ENCODE measurements around the gene MYO18B. TPM values are rescaled to one million over a fixed set of nuclear protein-coding genes. Genes with fewer than 3 reads are reported as not detected.

Gene MYO18B
- total RNA-seq, 1 experiment from 2014 or later: 0.05 TPM

DNA sequence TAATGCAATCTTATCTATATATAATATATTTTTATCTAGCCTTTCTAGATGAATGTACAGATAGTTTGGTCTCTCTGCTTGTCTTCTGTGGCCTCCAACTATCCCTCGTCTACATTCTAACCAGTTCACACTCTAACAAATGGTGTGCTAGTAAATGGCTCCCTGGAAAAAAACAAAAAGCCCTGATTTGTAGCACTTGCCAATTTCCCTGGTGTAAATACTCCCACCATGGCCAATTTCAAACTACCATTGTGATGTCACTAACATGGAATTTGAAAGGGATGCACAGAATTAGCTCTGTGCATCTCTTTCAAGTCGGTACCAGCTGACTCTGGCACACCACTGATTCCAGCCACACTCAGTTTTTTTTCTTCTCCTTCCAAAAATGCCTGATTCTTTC, 154.6 kb downstream of the MYO18B start:
- POLR2A ChIA-PET: no interaction called here
- TF ChIP-seq ELF1 (IDR thresholded peaks at IDR 0.05; ENCODE audit: borderline replicate concordance, low read depth) (no peak), ZNF274 (IDR thresholded peaks at IDR 0.05; ENCODE audit: low read depth, low read length) (no peak), TCF7L2 (IDR thresholded peaks at IDR 0.05; ENCODE audit: borderline replicate concordance, extremely low read depth, insufficient read depth, insufficient read length) (no peak), CBX3 (IDR thresholded peaks at IDR 0.05; ENCODE audit: low read depth) (no peak), ZFX (IDR thresholded peaks at IDR 0.05) (no peak), EZH2 (IDR thresholded peaks at IDR 0.05) (no peak), SP1 (IDR thresholded peaks at IDR 0.05; ENCODE audit: low read depth) (no peak), SRF (IDR thresholded peaks at IDR 0.05; ENCODE audit: low read depth) (no peak), EGR1 (IDR thresholded peaks at IDR 0.05; ENCODE audit: low read depth) (no peak), SIN3A (IDR thresholded peaks at IDR 0.05; ENCODE audit: low read depth) (no peak)
- TF ChIP-seq, protein P1, sequence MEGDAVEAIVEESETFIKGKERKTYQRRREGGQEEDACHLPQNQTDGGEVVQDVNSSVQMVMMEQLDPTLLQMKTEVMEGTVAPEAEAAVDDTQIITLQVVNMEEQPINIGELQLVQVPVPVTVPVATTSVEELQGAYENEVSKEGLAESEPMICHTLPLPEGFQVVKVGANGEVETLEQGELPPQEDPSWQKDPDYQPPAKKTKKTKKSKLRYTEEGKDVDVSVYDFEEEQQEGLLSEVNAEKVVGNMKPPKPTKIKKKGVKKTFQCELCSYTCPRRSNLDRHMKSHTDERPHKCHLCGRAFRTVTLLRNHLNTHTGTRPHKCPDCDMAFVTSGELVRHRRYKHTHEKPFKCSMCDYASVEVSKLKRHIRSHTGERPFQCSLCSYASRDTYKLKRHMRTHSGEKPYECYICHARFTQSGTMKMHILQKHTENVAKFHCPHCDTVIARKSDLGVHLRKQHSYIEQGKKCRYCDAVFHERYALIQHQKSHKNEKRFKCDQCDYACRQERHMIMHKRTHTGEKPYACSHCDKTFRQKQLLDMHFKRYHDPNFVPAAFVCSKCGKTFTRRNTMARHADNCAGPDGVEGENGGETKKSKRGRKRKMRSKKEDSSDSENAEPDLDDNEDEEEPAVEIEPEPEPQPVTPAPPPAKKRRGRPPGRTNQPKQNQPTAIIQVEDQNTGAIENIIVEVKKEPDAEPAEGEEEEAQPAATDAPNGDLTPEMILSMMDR (IDR thresholded peaks at IDR 0.05 in 2 of 3, conservative IDR thresholded peaks at IDR 0.05 in 1 of 3; ENCODE audit: borderline replicate concordance in 1 of 3, insufficient read depth in 1 of 3, low read depth in 2 of 3, low read length in 2 of 3): no peak
- TF ChIP-seq, protein P2, sequence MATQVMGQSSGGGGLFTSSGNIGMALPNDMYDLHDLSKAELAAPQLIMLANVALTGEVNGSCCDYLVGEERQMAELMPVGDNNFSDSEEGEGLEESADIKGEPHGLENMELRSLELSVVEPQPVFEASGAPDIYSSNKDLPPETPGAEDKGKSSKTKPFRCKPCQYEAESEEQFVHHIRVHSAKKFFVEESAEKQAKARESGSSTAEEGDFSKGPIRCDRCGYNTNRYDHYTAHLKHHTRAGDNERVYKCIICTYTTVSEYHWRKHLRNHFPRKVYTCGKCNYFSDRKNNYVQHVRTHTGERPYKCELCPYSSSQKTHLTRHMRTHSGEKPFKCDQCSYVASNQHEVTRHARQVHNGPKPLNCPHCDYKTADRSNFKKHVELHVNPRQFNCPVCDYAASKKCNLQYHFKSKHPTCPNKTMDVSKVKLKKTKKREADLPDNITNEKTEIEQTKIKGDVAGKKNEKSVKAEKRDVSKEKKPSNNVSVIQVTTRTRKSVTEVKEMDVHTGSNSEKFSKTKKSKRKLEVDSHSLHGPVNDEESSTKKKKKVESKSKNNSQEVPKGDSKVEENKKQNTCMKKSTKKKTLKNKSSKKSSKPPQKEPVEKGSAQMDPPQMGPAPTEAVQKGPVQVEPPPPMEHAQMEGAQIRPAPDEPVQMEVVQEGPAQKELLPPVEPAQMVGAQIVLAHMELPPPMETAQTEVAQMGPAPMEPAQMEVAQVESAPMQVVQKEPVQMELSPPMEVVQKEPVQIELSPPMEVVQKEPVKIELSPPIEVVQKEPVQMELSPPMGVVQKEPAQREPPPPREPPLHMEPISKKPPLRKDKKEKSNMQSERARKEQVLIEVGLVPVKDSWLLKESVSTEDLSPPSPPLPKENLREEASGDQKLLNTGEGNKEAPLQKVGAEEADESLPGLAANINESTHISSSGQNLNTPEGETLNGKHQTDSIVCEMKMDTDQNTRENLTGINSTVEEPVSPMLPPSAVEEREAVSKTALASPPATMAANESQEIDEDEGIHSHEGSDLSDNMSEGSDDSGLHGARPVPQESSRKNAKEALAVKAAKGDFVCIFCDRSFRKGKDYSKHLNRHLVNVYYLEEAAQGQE (IDR thresholded peaks at IDR 0.05; ENCODE audit: low read depth): no peak
- TF ChIP-seq, protein P3, sequence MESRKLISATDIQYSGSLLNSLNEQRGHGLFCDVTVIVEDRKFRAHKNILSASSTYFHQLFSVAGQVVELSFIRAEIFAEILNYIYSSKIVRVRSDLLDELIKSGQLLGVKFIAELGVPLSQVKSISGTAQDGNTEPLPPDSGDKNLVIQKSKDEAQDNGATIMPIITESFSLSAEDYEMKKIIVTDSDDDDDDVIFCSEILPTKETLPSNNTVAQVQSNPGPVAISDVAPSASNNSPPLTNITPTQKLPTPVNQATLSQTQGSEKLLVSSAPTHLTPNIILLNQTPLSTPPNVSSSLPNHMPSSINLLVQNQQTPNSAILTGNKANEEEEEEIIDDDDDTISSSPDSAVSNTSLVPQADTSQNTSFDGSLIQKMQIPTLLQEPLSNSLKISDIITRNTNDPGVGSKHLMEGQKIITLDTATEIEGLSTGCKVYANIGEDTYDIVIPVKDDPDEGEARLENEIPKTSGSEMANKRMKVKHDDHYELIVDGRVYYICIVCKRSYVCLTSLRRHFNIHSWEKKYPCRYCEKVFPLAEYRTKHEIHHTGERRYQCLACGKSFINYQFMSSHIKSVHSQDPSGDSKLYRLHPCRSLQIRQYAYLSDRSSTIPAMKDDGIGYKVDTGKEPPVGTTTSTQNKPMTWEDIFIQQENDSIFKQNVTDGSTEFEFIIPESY (IDR thresholded peaks at IDR 0.05; ENCODE audit: extremely low read depth, insufficient replicate concordance, low read length): no peak
- TF ChIP-seq, protein P4, sequence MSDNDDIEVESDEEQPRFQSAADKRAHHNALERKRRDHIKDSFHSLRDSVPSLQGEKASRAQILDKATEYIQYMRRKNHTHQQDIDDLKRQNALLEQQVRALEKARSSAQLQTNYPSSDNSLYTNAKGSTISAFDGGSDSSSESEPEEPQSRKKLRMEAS (IDR thresholded peaks at IDR 0.05): no peak
- TF ChIP-seq, protein P5, sequence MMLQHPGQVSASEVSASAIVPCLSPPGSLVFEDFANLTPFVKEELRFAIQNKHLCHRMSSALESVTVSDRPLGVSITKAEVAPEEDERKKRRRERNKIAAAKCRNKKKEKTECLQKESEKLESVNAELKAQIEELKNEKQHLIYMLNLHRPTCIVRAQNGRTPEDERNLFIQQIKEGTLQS (IDR thresholded peaks at IDR 0.05): no peak
- Histone ChIP-seq H3K36me3 (ENCODE audit: control insufficient read depth in 1 of 2, insufficient read depth in 2 of 2, low read length in 2 of 2) (no peaks in the 10 kb centered on the region), H3K4me3 (replicated peaks in 1 of 2; ENCODE audit: low read depth in 1 of 2, low read length in 2 of 2) (no peak overlapping the region), H4K20me1 (ENCODE audit: insufficient read depth) (no peaks in the 10 kb centered on the region), H3K79me2 (ENCODE audit: insufficient read depth, low read length) (no peaks in the 10 kb centered on the region), H3K9me2 (ENCODE audit: insufficient read depth) (no peaks in the 10 kb centered on the region), H3K27me3 (ENCODE audit: insufficient read depth, low read length) (no peaks in the 10 kb centered on the region), H3K9ac (ENCODE audit: low read length) (no peak overlapping the region), H2AFZ (ENCODE audit: low read depth, low read length, poor library complexity, severe bottlenecking) (no peak overlapping the region), H3K27ac (ENCODE audit: low read depth, low read length) (no peak overlapping the region), H3K9me3 (ENCODE audit: control insufficient read depth in 1 of 2, insufficient read depth in 1 of 2, low read depth in 1 of 2, low read length in 2 of 2) (no peaks in the 10 kb centered on the region), H3K4me2 (ENCODE audit: low read length) (no peak overlapping the region), H3K4me1 (ENCODE audit: control insufficient read depth in 1 of 2, insufficient read depth in 2 of 2, low read length in 2 of 2) (no peaks in the 10 kb centered on the region)
- CTCF ChIA-PET: interaction anchor here (1.8 to 2.4 kb wide), 2 partner anchors 124 to 435 kb away, joined by 4 to 23 read pairs; no protein-coding TSS in a partner anchor
- intact Hi-C loops (cut with micrococcal nuclease): loop anchor here (1.0 kb wide), 1 partner anchor 435 kb away; no protein-coding TSS in a partner anchor
- no peak for DNase-seq (ENCODE audit: low read depth, low spot score)
- RAD21 ChIA-PET (ENCODE audit: low non-redundant PET in 1 of 2, low total read pairs in 2 of 2, uncharacterized antibody in 2 of 2, unreplicated experiment in 2 of 2): no interaction called here
- no TSS peak for BruUV-seq (replicated peaks)
- no peak for ATAC-seq
